Measurements from ENCODE around the gene LRCOL1.

LRCOL1 gene

DNA sequence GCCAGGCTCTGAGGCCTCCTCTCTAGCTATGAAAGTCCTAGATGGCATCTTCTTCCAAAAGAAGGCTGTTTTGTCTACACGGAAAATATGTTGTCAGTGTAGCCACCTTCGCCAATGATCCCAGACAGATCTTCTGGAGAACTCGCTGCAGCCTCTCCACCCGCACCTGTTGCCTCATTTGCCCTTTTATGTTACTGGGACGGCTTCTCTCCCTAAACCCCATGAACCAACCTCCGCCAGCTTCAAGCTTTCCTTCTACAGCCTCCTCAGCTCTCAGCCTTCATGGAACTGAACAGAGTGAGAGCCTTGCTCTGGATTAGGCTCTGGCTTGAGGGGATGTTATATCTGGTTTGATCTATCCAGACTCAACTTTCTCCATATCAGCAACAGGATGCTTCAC lies 18.9 kb upstream of the LRCOL1 start:
- Mint-ChIP-seq H3K36me3 (peaks cover 48% of the 10 kb centered on the region), H3K4me3 (no peak overlapping the region)
- CTCF ChIA-PET, result interaction anchor here (1.8 kb wide), 1 partner anchor 14 kb away, joined by 8 read pairs; no protein-coding TSS in a partner anchor

DNA sequence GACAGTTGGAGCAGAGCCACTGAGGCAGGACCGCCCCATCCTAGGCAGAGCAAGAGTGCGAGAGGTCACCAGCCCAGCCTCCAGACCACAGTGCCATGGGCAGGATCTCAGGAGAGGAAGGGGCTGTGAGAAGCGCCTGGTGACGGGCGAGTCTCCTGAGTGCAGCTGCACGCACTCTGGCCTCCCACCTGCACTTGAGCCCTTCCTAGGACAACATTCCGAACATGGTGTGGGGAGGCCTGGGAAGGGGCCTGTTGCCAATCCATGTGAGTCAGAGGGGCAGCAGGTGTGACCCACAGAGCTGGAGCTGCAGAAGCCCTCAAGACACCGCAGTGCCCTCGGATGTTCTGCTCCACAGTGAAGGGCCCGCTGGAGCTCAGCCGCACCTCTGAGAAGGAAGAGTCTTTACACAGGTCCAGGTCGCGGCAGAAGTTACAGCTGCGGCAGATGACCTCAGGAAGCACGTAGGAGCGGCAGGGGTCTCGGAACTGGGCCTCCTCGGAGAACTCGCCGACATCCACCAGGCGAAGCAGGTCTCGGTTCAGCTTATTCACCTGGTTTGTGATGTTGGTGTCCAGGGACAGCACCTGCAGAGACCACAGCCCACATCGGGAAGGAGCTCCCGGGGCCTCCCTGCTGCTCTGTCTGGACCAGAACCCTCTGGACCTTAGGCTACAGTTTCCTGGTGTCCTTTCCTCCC lies 15.5 kb upstream of the LRCOL1 start:
- CTCF ChIA-PET, result no interaction called here
- DNase-seq, result no peak
- H3K9me3 Mint-ChIP-seq, result no peaks in the 10 kb centered on the region
- H3K4me3 Mint-ChIP-seq, result no peak overlapping the region
- peaks cover 26% of the 10 kb centered on the region for H3K36me3 Mint-ChIP-seq
- no peak overlapping the region for H3K27ac Mint-ChIP-seq
- peaks cover 5% of the 10 kb centered on the region for H3K4me1 Mint-ChIP-seq
- peaks cover 11% of the 10 kb centered on the region for H3K27me3 Mint-ChIP-seq

More for the DNA sequence above, 18.9 kb upstream of the LRCOL1 start:
- Mint-ChIP-seq H3K27ac (no peak overlapping the region), H3K4me1 (no peaks in the 10 kb centered on the region), H3K27me3 (no peaks in the 10 kb centered on the region), H3K9me3 (no peaks in the 10 kb centered on the region)
- no peak for DNase-seq

DNA sequence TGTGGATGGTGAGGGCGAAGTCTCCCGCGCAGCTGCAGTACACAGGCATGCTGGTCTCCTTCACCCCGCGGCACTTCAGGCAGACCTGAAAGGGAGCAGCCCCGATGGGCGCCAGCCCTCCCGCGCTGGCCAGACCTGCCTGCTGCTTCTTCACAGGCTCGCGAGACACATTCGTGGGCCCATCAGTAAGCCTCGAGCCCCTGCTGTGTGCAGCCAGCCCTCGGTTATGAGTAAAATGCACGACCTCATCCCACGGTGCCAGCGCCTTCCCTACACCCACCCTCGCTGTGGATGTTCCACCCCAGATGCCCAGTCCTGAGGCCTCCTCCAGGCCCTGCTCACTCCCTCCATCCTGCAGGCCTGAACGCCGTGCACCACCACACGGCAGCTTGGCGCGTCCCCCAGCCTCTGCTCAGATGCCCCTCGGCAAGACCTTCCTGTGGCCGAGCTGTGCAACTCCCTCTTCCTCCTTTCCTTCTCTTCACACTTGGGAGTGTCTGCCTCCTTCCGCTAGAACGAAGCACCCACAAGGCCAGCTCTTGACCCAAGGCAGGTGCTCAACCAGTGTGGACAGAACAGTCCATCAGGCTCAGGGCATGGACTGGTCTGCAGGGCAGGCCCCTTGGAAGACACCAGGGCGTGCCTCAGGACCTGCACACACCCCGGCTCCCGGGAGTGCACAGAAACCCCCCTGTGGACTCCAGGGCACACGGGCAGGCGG lies 14.7 kb upstream of the LRCOL1 start:
- H3K27me3 Mint-ChIP-seq, result peaks cover 19% of the 10 kb centered on the region
- H3K4me1 Mint-ChIP-seq, result peaks cover 5% of the 10 kb centered on the region
- CTCF ChIA-PET, result no interaction called here
- no peak overlapping the region for H3K27ac Mint-ChIP-seq
- DNase-seq, result no peak
- H3K4me3 Mint-ChIP-seq, result no peak overlapping the region
- H3K36me3 Mint-ChIP-seq, result peaks cover 20% of the 10 kb centered on the region
- H3K9me3 Mint-ChIP-seq, result no peaks in the 10 kb centered on the region

DNA sequence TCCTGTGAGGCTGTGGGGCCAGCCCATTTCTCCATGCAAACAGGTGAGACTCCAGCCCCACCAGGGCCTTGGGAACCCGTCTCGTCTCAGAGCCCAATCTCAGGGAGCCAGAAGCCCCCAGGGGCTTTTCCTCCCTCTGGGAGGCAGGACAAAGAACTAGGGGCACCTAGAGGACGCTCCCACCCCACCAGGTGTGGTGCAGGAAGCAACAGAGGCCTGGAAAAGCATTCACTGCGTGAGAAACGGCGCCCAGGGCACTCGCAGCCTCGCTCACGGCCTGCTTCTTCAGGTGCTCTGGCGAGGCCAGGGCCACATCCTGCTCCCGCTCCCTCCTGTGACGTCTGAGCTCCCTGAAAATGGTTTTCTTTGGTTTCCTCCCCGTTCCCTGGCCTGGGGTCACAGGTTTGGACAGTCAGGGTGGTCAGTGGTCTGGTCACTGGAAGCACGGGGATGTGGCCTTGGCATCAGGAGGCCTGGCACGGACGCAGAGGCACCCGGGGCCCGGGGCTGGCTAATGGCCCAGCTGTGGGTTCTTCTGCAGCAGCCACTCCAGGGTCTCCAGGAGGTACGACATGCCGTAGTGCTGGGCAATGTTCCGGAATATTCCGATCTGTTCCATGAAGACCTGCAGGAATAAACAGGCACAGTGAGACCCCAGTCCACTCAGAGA lies 13.9 kb upstream of the LRCOL1 start:
- Mint-ChIP-seq H3K27me3 (peaks cover 26% of the 10 kb centered on the region), H3K27ac (no peak overlapping the region), H3K9me3 (no peaks in the 10 kb centered on the region), H3K4me1 (peaks cover 5% of the 10 kb centered on the region), H3K36me3 (peaks cover 14% of the 10 kb centered on the region), H3K4me3 (no peak overlapping the region)
- DNase-seq, result no peak
- CTCF ChIA-PET, result no interaction called here

DNA sequence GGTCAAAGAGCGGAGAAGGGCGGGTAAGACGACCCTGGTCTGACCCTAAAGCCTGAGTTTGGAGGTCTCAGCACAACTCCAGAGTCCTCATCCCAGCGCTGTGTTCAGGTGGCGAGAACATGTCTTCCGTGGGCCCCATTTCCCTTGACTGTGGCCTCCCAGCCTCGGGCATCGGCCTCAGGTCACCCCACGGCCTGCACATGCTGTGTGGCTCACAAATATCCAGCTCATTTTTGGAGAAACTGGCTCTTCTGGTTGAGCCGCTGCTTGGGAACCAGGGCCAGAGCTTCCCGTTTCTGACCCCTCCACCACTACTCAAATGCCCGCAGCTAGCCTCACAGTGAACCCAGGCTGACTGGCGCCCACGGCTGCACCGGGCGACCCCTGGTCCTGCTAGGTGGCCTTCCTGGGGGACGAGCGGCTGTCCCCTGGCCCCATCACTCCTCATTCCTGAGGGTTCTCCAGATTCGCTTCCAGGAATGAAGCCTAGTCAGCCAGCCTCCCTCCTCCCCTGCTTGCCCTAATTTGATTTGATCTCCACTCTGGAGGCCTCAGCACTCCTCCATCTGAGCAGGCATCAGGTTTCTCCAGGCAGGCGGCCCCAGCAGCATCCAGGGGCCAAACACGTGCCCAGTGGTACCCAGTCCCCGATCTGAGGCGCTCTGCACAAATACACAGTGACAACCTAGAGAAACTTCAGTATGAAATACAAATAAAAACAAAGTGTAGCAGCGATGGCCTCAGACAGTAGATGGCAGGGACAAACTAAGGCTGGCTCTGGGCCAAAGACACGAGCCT lies 12.9 kb upstream of the LRCOL1 start:
- peak overlapping the region; percentile 22 for H3K27ac Mint-ChIP-seq
- CTCF ChIA-PET, result interaction anchor here (1.1 kb wide), 1 partner anchor 8 kb away, joined by 3 read pairs; no protein-coding TSS in a partner anchor
- no peak overlapping the region for H3K4me3 Mint-ChIP-seq
- peaks cover 8% of the 10 kb centered on the region for H3K36me3 Mint-ChIP-seq
- H3K4me1 Mint-ChIP-seq, result peaks cover 5% of the 10 kb centered on the region
- no peaks in the 10 kb centered on the region for H3K9me3 Mint-ChIP-seq
- no peak for DNase-seq
- H3K27me3 Mint-ChIP-seq, result peaks cover 30% of the 10 kb centered on the region

DNA sequence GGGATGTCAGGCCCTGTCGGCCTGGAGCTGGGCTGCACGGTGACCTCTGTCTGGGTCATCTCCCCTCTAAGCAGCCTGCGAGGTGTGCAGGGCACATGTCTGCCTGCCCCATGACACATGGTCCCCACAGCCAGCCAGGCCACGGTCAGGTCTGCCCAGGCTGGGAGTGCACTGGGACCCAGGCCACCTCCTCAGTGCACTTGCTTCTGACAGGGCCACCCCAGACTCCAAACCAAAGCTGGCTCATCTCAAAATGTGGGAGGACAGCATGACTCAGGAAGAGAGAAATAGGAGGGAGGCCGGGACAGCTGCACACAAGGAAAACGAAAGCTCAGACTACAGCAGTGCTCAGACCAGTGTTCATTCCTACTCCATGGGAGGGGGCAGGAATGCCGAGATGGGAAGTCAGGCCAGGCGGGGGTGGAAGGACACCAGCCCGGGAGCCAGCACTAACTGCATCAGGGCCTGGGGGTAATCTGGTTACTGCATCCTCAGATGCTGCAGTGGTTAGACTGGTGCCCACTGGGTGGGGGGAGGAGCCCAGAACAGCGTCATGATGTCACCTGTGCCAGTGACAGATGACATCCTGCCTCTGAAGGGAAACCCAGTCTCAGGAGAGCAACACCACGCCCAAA lies 12.2 kb upstream of the LRCOL1 start:
- CTCF ChIA-PET, result interaction anchor here (1.1 kb wide), 2 partner anchors 8 to 209 kb away, joined by 3 read pairs; no protein-coding TSS in a partner anchor
- no peak for DNase-seq
- H3K4me3 Mint-ChIP-seq, result no peak overlapping the region

DNA sequence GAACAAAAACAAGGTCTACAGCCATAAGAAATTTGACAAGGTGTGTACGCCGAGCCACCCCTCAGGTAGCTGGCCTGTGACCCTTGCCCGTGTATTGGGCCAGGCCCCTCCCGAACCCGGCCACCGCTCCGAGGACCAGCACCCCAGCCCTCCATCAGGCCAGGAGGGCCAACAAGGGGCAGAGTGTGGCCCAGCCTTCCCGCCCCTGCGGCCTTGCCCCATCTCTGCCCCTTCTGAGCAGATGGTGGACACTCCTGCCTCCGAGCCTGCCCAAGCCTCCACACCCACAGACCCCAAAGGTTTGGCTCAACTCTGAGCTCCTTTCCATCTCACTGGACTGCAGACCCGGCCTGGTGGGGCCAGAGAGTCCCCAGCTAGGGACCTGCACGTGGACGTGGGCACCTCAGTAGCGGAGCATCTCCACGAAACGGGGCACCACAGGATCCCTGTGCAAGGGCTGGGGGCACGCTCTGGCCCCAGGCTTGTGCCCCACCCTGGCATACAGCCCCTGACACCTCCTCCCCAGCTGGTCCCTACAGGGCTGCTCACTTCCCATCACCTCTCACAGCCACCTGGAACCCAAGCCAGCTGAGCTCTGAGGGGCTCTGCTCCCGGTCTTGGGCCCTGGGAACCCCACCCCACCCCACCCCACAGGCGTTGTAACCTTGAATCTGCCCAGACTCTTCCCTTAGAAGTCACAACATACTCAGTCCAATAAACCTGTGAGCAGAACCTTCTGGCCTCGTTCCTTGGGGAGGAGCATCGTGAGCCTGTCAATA lies 11.5 kb upstream of the LRCOL1 start:
- peaks cover 9% of the 10 kb centered on the region for H3K4me1 Mint-ChIP-seq
- H3K27ac Mint-ChIP-seq, result no peak overlapping the region
- peaks cover 44% of the 10 kb centered on the region for H3K27me3 Mint-ChIP-seq
- peaks cover 13% of the 10 kb centered on the region for H3K36me3 Mint-ChIP-seq
- no peak for DNase-seq
- H3K4me3 Mint-ChIP-seq, result no peak overlapping the region
- CTCF ChIA-PET, result interaction anchor here (1.1 kb wide), 1 partner anchor 208 kb away, joined by 3 read pairs; no protein-coding TSS in a partner anchor
- peaks cover 7% of the 10 kb centered on the region for H3K9me3 Mint-ChIP-seq

More for the DNA sequence above, 12.2 kb upstream of the LRCOL1 start:
- H3K27ac Mint-ChIP-seq, result peak overlapping the region; percentile 22
- H3K36me3 Mint-ChIP-seq, result peaks cover 13% of the 10 kb centered on the region
- peaks cover 3% of the 10 kb centered on the region for H3K9me3 Mint-ChIP-seq
- peaks cover 37% of the 10 kb centered on the region for H3K27me3 Mint-ChIP-seq
- peaks cover 9% of the 10 kb centered on the region for H3K4me1 Mint-ChIP-seq

DNA sequence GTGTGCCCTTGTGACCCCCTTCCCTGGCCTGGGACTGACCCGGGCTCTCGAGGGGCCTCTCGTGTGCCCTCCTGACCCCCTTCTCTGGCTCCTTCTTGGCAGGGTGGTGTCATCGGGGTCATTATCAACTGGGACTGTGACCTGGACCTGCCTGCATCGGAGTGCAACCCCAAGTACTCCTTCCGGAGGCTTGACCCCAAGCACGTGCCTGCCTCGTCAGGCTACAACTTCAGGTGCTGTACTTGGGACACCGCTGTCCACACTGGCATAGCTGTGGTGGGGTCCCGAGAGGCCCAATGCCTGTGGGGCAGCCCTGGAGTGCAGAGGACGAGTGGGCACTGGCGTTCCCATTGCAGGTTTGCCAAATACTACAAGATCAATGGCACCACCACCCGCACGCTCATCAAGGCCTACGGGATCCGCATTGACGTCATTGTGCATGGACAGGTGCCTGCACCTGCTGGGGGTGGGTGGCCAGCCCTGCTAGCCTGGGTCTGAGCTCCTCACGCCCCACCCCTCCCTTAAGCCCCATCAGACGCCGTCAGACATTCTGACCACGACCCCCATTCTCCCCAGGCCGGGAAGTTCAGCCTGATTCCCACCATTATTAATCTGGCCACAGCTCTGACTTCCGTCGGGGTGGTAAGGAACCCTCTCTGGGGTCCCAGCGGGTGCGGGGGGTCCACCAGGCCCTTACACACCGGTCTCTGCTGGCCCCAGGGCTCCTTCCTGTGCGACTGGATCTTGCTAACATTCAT lies 10.7 kb upstream of the LRCOL1 start:
- CTCF ChIA-PET, result interaction anchor here (1.1 kb wide), 1 partner anchor 207 kb away, joined by 3 read pairs; no protein-coding TSS in a partner anchor
- H3K27me3 Mint-ChIP-seq, result peaks cover 52% of the 10 kb centered on the region
- no peak overlapping the region for H3K4me3 Mint-ChIP-seq
- H3K4me1 Mint-ChIP-seq, result peaks cover 9% of the 10 kb centered on the region
- no peak for DNase-seq
- peaks cover 13% of the 10 kb centered on the region for H3K36me3 Mint-ChIP-seq
- H3K27ac Mint-ChIP-seq, result no peak overlapping the region
- H3K9me3 Mint-ChIP-seq, result peaks cover 7% of the 10 kb centered on the region

DNA sequence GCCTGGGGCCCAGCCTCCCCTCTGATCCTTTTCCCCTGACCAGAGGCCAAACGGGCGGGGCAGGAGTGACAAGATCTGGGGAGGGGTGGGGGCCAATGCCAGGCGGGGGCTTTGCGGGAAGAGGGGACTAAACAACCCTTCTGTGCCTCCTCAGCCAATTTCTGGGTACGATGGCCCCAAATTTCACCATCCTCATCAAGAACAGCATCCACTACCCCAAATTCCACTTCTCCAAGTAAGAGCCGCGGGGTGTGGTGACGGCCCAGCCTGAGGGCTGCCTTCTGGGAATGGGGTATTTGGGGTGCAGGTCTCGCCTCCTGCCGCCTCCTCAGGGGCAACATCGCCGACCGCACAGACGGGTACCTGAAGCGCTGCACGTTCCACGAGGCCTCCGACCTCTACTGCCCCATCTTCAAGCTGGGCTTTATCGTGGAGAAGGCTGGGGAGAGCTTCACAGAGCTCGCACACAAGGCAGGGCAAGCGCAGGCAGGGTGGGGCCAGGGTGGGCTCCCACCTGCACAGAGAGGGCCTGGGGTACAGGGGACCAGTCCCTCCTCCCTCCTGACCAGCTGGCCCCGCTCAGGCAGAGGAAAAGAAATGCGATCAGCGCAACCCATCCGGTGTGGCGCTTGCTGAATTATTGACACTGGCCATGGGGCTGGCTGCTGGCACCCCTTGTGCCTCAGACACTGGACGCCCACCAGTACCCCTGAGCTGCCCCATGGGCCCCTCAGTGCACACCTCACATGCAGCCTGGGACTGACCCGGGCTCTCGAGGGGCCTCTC lies 9.9 kb upstream of the LRCOL1 start:
- Mint-ChIP-seq H3K4me3 (no peak overlapping the region), H3K9me3 (peaks cover 7% of the 10 kb centered on the region), H3K27ac (no peak overlapping the region), H3K4me1 (peaks cover 9% of the 10 kb centered on the region), H3K27me3 (peaks cover 59% of the 10 kb centered on the region), H3K36me3 (peaks cover 11% of the 10 kb centered on the region)
- DNase-seq, result no peak
- CTCF ChIA-PET, result no interaction called here

DNA sequence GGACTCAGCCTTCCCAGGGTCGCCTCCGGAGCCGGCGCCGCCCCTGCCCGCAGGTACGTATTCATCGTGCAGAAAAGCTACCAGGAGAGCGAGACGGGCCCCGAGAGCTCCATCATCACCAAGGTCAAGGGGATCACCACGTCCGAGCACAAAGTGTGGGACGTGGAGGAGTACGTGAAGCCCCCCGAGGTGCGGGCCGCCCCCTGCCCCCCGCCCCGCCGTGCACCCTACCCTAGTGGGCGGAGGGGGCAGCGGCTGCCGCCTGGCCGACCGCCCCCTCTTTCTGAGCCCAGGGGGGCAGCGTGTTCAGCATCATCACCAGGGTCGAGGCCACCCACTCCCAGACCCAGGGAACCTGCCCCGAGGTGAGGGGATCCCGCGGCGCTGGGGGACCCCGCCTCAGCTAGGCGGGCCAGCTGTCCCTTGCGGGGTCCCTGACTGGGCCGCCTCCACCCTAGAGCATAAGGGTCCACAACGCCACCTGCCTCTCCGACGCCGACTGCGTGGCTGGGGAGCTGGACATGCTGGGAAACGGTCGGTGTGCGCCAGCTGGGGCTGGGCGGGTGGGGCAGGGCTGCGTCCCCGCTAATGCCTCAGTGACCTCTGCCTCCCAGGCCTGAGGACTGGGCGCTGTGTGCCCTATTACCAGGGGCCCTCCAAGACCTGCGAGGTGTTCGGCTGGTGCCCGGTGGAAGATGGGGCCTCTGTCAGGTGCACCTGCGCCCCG lies 9.2 kb upstream of the LRCOL1 start:
- H3K27me3 Mint-ChIP-seq, result peaks cover 66% of the 10 kb centered on the region
- peaks cover 6% of the 10 kb centered on the region for H3K36me3 Mint-ChIP-seq
- CTCF ChIA-PET, result no interaction called here
- H3K4me1 Mint-ChIP-seq, result peaks cover 14% of the 10 kb centered on the region
- peaks cover 9% of the 10 kb centered on the region for H3K9me3 Mint-ChIP-seq
- no peak for DNase-seq
- H3K4me3 Mint-ChIP-seq, result no peak overlapping the region
- no peak overlapping the region for H3K27ac Mint-ChIP-seq

DNA sequence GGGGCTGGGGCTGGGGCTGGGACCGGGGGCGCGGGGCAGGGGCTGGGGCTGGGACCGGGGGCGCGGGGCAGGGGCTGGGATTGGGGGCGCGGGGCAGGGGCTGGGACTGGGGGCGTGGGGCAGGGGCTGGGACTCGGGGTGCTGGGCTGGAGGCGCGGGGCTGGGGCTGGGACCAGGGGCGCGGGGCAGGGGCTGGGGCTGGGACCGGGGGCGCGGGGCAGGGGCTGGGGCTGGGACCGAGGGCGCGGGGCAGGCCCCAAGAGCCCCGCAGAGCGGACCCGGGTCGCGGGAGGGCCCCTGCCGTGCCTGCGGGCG lies 8.6 kb upstream of the LRCOL1 start:
- Mint-ChIP-seq H3K4me3 (no peak overlapping the region), H3K9me3 (peaks cover 9% of the 10 kb centered on the region), H3K27ac (no peak overlapping the region), H3K4me1 (peaks cover 14% of the 10 kb centered on the region), H3K36me3 (peaks cover 6% of the 10 kb centered on the region), H3K27me3 (peaks cover 67% of the 10 kb centered on the region)
- CTCF ChIA-PET, result no interaction called here
- no peak for DNase-seq

All from activated naive CD4-positive, alpha-beta T cell treated with anti-CD3 and anti-CD28 coated beads, Interleukin-2, amount 10 ng/mL, durations not matched to agents 7 days and 5 days (primary cell).